ENCODE data around the gene HVCN1. TPM values are rescaled to one million over a fixed set of nuclear protein-coding genes. Genes with fewer than 3 reads are reported as not detected.

The HVCN1 gene
- total RNA-seq, 1 experiment from 2014 or later, result 0.23 TPM

DNA sequence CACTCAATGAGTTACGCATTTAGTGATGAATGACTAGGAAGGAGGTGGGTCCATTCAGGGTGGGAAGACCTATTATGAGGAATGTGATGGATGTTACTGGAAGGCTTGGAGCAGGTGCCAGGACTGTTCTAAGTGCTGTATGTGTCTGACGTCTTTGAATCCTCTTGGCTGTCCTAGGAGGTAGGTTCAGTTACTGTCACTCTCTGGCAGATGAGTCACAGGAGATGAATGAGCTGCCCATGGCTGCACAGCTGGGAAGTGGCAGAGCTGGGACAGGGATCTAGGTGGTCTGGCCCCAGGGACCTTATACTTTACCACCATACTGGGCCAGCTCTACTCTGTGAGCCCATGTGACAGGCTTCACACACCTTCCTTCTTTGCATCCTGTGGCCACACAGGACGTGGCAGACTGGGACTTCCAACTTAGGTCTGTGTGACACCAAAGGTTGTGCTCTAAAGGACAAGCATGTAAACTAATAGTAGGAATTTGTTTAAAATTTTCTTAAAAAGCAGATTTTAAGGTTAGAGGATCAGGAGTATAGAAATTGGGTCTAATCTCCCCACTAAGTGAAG lies 51.0 kb downstream of the HVCN1 start:
- Histone ChIP-seq H3K4me1 (no peaks in the 10 kb centered on the region), H3K36me3 (ENCODE audit: control insufficient read depth, insufficient read depth, low read length) (no peaks in the 10 kb centered on the region), H3K4me3 (ENCODE audit: low read depth, low read length) (no peak overlapping the region), H3K27me3 (replicated peaks; ENCODE audit: control insufficient read depth, insufficient read depth, low read length) (no peaks in the 10 kb centered on the region), H3K9me3 (no peaks in the 10 kb centered on the region)
- Mint-ChIP-seq H3K9me3 (ENCODE audit: unreplicated experiment) (no peaks in the 10 kb centered on the region), H3K4me1 (ENCODE audit: low read depth, unreplicated experiment) (no peaks in the 10 kb centered on the region), H3K36me3 (ENCODE audit: insufficient read depth, unreplicated experiment) (no peaks in the 10 kb centered on the region), H3K27ac (ENCODE audit: unreplicated experiment) (no peak overlapping the region), H3K27me3 (ENCODE audit: insufficient read depth, unreplicated experiment) (no peaks in the 10 kb centered on the region), H3K4me3 (ENCODE audit: unreplicated experiment) (no peak overlapping the region)
- CTCF ChIA-PET, result no interaction called here
- BruUV-seq (replicated peaks), result no TSS peak
- DNase-seq, result no peak
- POLR2A ChIA-PET, result no interaction called here
- intact Hi-C loops (cut with micrococcal nuclease; ENCODE audit: unreplicated experiment), result no loop called here
- TF ChIP-seq, protein P1, sequence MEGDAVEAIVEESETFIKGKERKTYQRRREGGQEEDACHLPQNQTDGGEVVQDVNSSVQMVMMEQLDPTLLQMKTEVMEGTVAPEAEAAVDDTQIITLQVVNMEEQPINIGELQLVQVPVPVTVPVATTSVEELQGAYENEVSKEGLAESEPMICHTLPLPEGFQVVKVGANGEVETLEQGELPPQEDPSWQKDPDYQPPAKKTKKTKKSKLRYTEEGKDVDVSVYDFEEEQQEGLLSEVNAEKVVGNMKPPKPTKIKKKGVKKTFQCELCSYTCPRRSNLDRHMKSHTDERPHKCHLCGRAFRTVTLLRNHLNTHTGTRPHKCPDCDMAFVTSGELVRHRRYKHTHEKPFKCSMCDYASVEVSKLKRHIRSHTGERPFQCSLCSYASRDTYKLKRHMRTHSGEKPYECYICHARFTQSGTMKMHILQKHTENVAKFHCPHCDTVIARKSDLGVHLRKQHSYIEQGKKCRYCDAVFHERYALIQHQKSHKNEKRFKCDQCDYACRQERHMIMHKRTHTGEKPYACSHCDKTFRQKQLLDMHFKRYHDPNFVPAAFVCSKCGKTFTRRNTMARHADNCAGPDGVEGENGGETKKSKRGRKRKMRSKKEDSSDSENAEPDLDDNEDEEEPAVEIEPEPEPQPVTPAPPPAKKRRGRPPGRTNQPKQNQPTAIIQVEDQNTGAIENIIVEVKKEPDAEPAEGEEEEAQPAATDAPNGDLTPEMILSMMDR (IDR thresholded peaks at IDR 0.05; ENCODE audit: insufficient read depth in 1 of 2, low read depth in 1 of 2, low read length in 1 of 2, severe bottlenecking in 1 of 2, unreplicated experiment in 1 of 2), result no peak

DNA sequence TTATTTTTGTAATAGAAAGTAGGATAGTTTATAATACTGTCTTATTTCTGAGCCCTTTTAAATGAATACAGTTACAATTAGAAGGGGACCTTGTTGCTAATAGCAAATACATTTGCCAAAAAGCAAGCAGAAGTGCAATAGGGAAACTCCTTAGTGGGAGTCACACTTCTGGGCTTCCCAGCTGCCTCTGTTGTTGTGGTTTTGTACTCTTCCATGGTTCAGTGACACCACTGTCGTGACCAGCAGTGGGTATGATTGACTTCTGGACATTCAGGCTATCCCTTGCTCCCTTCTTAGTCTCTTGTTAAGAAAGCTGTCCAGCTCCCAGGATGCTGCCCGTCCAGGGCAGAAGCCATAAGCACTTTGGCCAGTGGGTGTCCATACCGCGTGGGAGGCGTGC lies 52.4 kb downstream of the HVCN1 start:
- BruUV-seq (replicated peaks), result no TSS peak
- POLR2A ChIA-PET, result no interaction called here
- Mint-ChIP-seq H3K36me3 (ENCODE audit: insufficient read depth, unreplicated experiment) (no peaks in the 10 kb centered on the region), H3K9me3 (ENCODE audit: unreplicated experiment) (no peaks in the 10 kb centered on the region), H3K27me3 (ENCODE audit: insufficient read depth, unreplicated experiment) (no peaks in the 10 kb centered on the region), H3K4me3 (ENCODE audit: unreplicated experiment) (no peak overlapping the region), H3K4me1 (ENCODE audit: low read depth, unreplicated experiment) (no peaks in the 10 kb centered on the region), H3K27ac (ENCODE audit: unreplicated experiment) (no peak overlapping the region)
- intact Hi-C loops (cut with micrococcal nuclease; ENCODE audit: unreplicated experiment), result no loop called here
- H3K27me3 ChIP-seq (replicated peaks; ENCODE audit: control insufficient read depth, insufficient read depth, low read length), result no peaks in the 10 kb centered on the region
- H3K36me3 ChIP-seq (ENCODE audit: control insufficient read depth, insufficient read depth, low read length), result no peaks in the 10 kb centered on the region
- no peaks in the 10 kb centered on the region for H3K9me3 ChIP-seq
- H3K4me1 ChIP-seq, result no peaks in the 10 kb centered on the region
- CTCF ChIA-PET, result no interaction called here
- TF ChIP-seq, protein P1 (IDR thresholded peaks at IDR 0.05; ENCODE audit: insufficient read depth in 1 of 2, low read depth in 1 of 2, low read length in 1 of 2, severe bottlenecking in 1 of 2, unreplicated experiment in 1 of 2), result no peak
- H3K4me3 ChIP-seq (ENCODE audit: low read depth, low read length), result no peak overlapping the region
- DNase-seq, result no peak

DNA sequence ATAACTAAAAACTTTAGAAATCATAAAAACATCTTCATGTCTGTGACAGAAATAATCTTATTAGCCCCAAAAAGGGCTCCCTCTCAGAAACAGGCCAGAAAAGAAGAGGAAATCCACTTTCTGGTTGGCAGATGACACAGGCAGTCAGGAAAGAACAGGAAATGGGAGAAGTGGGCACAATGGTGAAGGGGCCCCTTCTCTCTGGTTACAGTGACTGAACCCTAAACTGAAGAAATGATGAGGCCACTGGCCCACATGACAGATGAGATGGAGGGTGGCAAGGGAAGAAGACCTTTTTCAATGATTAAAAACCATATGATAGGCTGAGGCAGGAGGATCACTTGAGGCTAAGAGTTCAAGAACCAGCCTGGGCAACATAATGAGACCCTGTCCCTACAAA lies 53.9 kb downstream of the HVCN1 start:
- H3K27ac Mint-ChIP-seq (ENCODE audit: unreplicated experiment), result no peak overlapping the region
- H3K4me3 ChIP-seq (ENCODE audit: low read depth, low read length), result no peak overlapping the region
- no peaks in the 10 kb centered on the region for H3K36me3 ChIP-seq (ENCODE audit: control insufficient read depth, insufficient read depth, low read length)
- intact Hi-C loops (cut with micrococcal nuclease; ENCODE audit: unreplicated experiment), result no loop called here
- BruUV-seq (replicated peaks), result no TSS peak
- H3K9me3 Mint-ChIP-seq (ENCODE audit: unreplicated experiment), result no peaks in the 10 kb centered on the region
- POLR2A ChIA-PET, result no interaction called here
- no peaks in the 10 kb centered on the region for H3K27me3 Mint-ChIP-seq (ENCODE audit: insufficient read depth, unreplicated experiment)
- no peaks in the 10 kb centered on the region for H3K36me3 Mint-ChIP-seq (ENCODE audit: insufficient read depth, unreplicated experiment)
- no peak overlapping the region for H3K4me3 Mint-ChIP-seq (ENCODE audit: unreplicated experiment)
- CTCF ChIA-PET, result no interaction called here
- H3K9me3 ChIP-seq, result no peaks in the 10 kb centered on the region
- no peaks in the 10 kb centered on the region for H3K27me3 ChIP-seq (replicated peaks; ENCODE audit: control insufficient read depth, insufficient read depth, low read length)
- H3K4me1 ChIP-seq, result no peaks in the 10 kb centered on the region
- TF ChIP-seq, protein P1 (IDR thresholded peaks at IDR 0.05; ENCODE audit: insufficient read depth in 1 of 2, low read depth in 1 of 2, low read length in 1 of 2, severe bottlenecking in 1 of 2, unreplicated experiment in 1 of 2), result no peak
- no peaks in the 10 kb centered on the region for H3K4me1 Mint-ChIP-seq (ENCODE audit: low read depth, unreplicated experiment)
- DNase-seq, result no peak

Data from Caco-2 (cell line).